ENCODE data around the gene RDH13.

The RDH13 gene

GRCh38 chr19:55018216-55018615 lies 44.7 kb downstream of the RDH13 start:
- no peak overlapping the region for H3K27ac ChIP-seq (replicated peaks; ENCODE audit: low read length)
- H3K79me1 ChIP-seq (ENCODE audit: low read depth, low read length) = no peaks in the 10 kb centered on the region
- no peak overlapping the region for H2AFZ ChIP-seq (ENCODE audit: low read length)
- H2BK5ac ChIP-seq (ENCODE audit: low read length) = no peak overlapping the region
- no peak overlapping the region for H3K18ac ChIP-seq (ENCODE audit: low read length)
- no peak overlapping the region for H3K4me2 ChIP-seq (ENCODE audit: insufficient read depth, low read length, poor library complexity, severe bottlenecking)
- peaks cover 0 to 11% of the 10 kb centered on the region in 2 donors for H3K4me1 ChIP-seq (ENCODE audit: control insufficient read depth in 2 of 2, insufficient read depth in 1 of 2, low read depth in 1 of 2, low read length in 2 of 2)
- H2BK12ac ChIP-seq (ENCODE audit: low read length) = no peak overlapping the region
- no peak overlapping the region for H3K14ac ChIP-seq (ENCODE audit: low read length)
- H3K36me3 ChIP-seq (replicated peaks in 1 of 2; ENCODE audit: control insufficient read depth in 2 of 2, insufficient read depth in 2 of 2, low read length in 2 of 2) = peaks cover 0 to 10% of the 10 kb centered on the region in 2 donors
- H3K9me3 ChIP-seq (replicated peaks in 1 of 2; ENCODE audit: control insufficient read depth in 2 of 2, insufficient read depth in 1 of 2, low read depth in 1 of 2, low read length in 2 of 2) = peaks cover 2% of the 10 kb centered on the region in 2 donors
- H4K91ac ChIP-seq (ENCODE audit: low read depth, low read length, poor library complexity) = no peak overlapping the region
- no peaks in the 10 kb centered on the region for H3K27me3 ChIP-seq (ENCODE audit: control insufficient read depth in 3 of 3, insufficient read depth in 3 of 3, low read depth in 1 of 3, low read length in 3 of 3)
- H2BK120ac ChIP-seq (ENCODE audit: low read depth, low read length) = no peak overlapping the region
- no peak overlapping the region for H4K8ac ChIP-seq (ENCODE audit: low read depth, low read length)
- peak overlapping the region; percentile 5 for H2AK5ac ChIP-seq (ENCODE audit: low read depth, low read length)
- WGBS, 2 donors (ENCODE audit: extremely low coverage in 2 of 2, insufficient read length in 2 of 2, insufficient replicate concordance in 1 of 2) = no CpG with 5 or more reads among the region's 15 CpGs
- peak overlapping the region in 1 of 2 donors; percentile 9 for H3K4me3 ChIP-seq (ENCODE audit: low read length in 2 of 2)
- H2BK15ac ChIP-seq (ENCODE audit: low read length) = no peak overlapping the region
- H3K4ac ChIP-seq (ENCODE audit: low read length) = no peak overlapping the region
- no peak overlapping the region for H3K9ac ChIP-seq (ENCODE audit: low read depth, low read length, poor library complexity)
- no peak overlapping the region for H3K23ac ChIP-seq (ENCODE audit: low read depth, low read length, poor library complexity)
- DNase-seq (ENCODE audit: low spot score) = no peak

GRCh38 chr19:55016017-55016416 lies 46.9 kb downstream of the RDH13 start:
- no peak overlapping the region for H2BK5ac ChIP-seq (ENCODE audit: low read length)
- H2BK120ac ChIP-seq (ENCODE audit: low read depth, low read length) = no peak overlapping the region
- H3K4me2 ChIP-seq (ENCODE audit: insufficient read depth, low read length, poor library complexity, severe bottlenecking) = no peak overlapping the region
- H3K4ac ChIP-seq (ENCODE audit: low read length) = no peak overlapping the region
- H3K23ac ChIP-seq (ENCODE audit: low read depth, low read length, poor library complexity) = no peak overlapping the region
- H2AK5ac ChIP-seq (ENCODE audit: low read depth, low read length) = no peak overlapping the region
- DNase-seq (ENCODE audit: low spot score) = no peak
- no peaks in the 10 kb centered on the region for H3K79me1 ChIP-seq (ENCODE audit: low read depth, low read length)
- no peaks in the 10 kb centered on the region for H3K27me3 ChIP-seq (ENCODE audit: control insufficient read depth in 3 of 3, insufficient read depth in 3 of 3, low read depth in 1 of 3, low read length in 3 of 3)
- peaks cover 0 to 10% of the 10 kb centered on the region in 2 donors for H3K36me3 ChIP-seq (replicated peaks in 1 of 2; ENCODE audit: control insufficient read depth in 2 of 2, insufficient read depth in 2 of 2, low read length in 2 of 2)
- H3K4me1 ChIP-seq (ENCODE audit: control insufficient read depth in 2 of 2, insufficient read depth in 1 of 2, low read depth in 1 of 2, low read length in 2 of 2) = peaks cover 0 to 13% of the 10 kb centered on the region in 2 donors
- WGBS, 2 donors (ENCODE audit: extremely low coverage in 2 of 2, insufficient read length in 2 of 2, insufficient replicate concordance in 1 of 2) = no CpG with 5 or more reads among the region's 3 CpGs
- H4K91ac ChIP-seq (ENCODE audit: low read depth, low read length, poor library complexity) = no peak overlapping the region
- H2AFZ ChIP-seq (ENCODE audit: low read length) = no peak overlapping the region
- no peak overlapping the region for H2BK12ac ChIP-seq (ENCODE audit: low read length)
- no peak overlapping the region for H4K8ac ChIP-seq (ENCODE audit: low read depth, low read length)
- H3K27ac ChIP-seq (replicated peaks; ENCODE audit: low read length) = peak overlapping the region; percentile 50
- no peak overlapping the region for H2BK15ac ChIP-seq (ENCODE audit: low read length)
- no peak overlapping the region for H3K14ac ChIP-seq (ENCODE audit: low read length)
- H3K9ac ChIP-seq (ENCODE audit: low read depth, low read length, poor library complexity) = no peak overlapping the region
- no peak overlapping the region for H3K18ac ChIP-seq (ENCODE audit: low read length)
- no peak overlapping the region for H3K4me3 ChIP-seq (ENCODE audit: low read length in 2 of 2)
- peaks cover 0 to 2% of the 10 kb centered on the region in 2 donors for H3K9me3 ChIP-seq (replicated peaks in 1 of 2; ENCODE audit: control insufficient read depth in 2 of 2, insufficient read depth in 1 of 2, low read depth in 1 of 2, low read length in 2 of 2)

- Histone ChIP-seq H2AFZ (ENCODE audit: low read length) (no peak overlapping the region), H3K4me2 (ENCODE audit: insufficient read depth, low read length, poor library complexity, severe bottlenecking) (no peak overlapping the region), H3K23ac (ENCODE audit: low read depth, low read length, poor library complexity) (no peak overlapping the region), H3K14ac (ENCODE audit: low read length) (no peak overlapping the region), H3K18ac (ENCODE audit: low read length) (peak overlapping the region; percentile 84), H3K4ac (ENCODE audit: low read length) (no peak overlapping the region), H4K91ac (ENCODE audit: low read depth, low read length, poor library complexity) (no peak overlapping the region), H2AK5ac (ENCODE audit: low read depth, low read length) (peak overlapping the region; percentile 89), H2BK5ac (ENCODE audit: low read length) (no peak overlapping the region), H3K27me3 (ENCODE audit: control insufficient read depth in 3 of 3, insufficient read depth in 3 of 3, low read depth in 1 of 3, low read length in 3 of 3) (no peaks in the 10 kb centered on the region), H3K79me1 (ENCODE audit: low read depth, low read length) (no peaks in the 10 kb centered on the region), H4K8ac (ENCODE audit: low read depth, low read length) (no peak overlapping the region), H3K36me3 (replicated peaks in 1 of 2; ENCODE audit: control insufficient read depth in 2 of 2, insufficient read depth in 2 of 2, low read length in 2 of 2) (peaks cover 0 to 8% of the 10 kb centered on the region in 2 donors), H3K9me3 (replicated peaks in 1 of 2; ENCODE audit: control insufficient read depth in 2 of 2, insufficient read depth in 1 of 2, low read depth in 1 of 2, low read length in 2 of 2) (peaks cover 0 to 2% of the 10 kb centered on the region in 2 donors), H3K27ac (replicated peaks; ENCODE audit: low read length) (peak overlapping the region; percentile 50), H3K9ac (ENCODE audit: low read depth, low read length, poor library complexity) (no peak overlapping the region), H2BK12ac (ENCODE audit: low read length) (no peak overlapping the region), H3K4me1 (ENCODE audit: control insufficient read depth in 2 of 2, insufficient read depth in 1 of 2, low read depth in 1 of 2, low read length in 2 of 2) (peaks cover 0 to 13% of the 10 kb centered on the region in 2 donors), H2BK15ac (ENCODE audit: low read length) (peak overlapping the region; percentile 37), H3K4me3 (ENCODE audit: low read length in 2 of 2) (no peak overlapping the region), H2BK120ac (ENCODE audit: low read depth, low read length) (no peak overlapping the region)
- no CpG with 5 or more reads among the region's 5 CpGs for WGBS, 2 donors (ENCODE audit: extremely low coverage in 2 of 2, insufficient read length in 2 of 2, insufficient replicate concordance in 1 of 2)
- no peak for DNase-seq (ENCODE audit: low spot score)
Observed at GRCh38 chr19:55015126-55015525, 47.8 kb downstream of the RDH13 start.

GRCh38 chr19:55014714-55015113 lies 48.2 kb downstream of the RDH13 start:
- Histone ChIP-seq H3K9me3 (replicated peaks in 1 of 2; ENCODE audit: control insufficient read depth in 2 of 2, insufficient read depth in 1 of 2, low read depth in 1 of 2, low read length in 2 of 2) (peaks cover 0 to 2% of the 10 kb centered on the region in 2 donors), H3K23ac (ENCODE audit: low read depth, low read length, poor library complexity) (peak overlapping the region; percentile 20), H2BK5ac (ENCODE audit: low read length) (no peak overlapping the region), H2BK120ac (ENCODE audit: low read depth, low read length) (no peak overlapping the region), H3K4ac (ENCODE audit: low read length) (no peak overlapping the region), H3K18ac (ENCODE audit: low read length) (peak overlapping the region; percentile 84), H3K36me3 (replicated peaks in 1 of 2; ENCODE audit: control insufficient read depth in 2 of 2, insufficient read depth in 2 of 2, low read length in 2 of 2) (peaks cover 0 to 5% of the 10 kb centered on the region in 2 donors), H2AK5ac (ENCODE audit: low read depth, low read length) (peak overlapping the region; percentile 89), H3K4me3 (ENCODE audit: low read length in 2 of 2) (no peak overlapping the region), H3K9ac (ENCODE audit: low read depth, low read length, poor library complexity) (no peak overlapping the region), H3K79me1 (ENCODE audit: low read depth, low read length) (no peaks in the 10 kb centered on the region), H3K4me2 (ENCODE audit: insufficient read depth, low read length, poor library complexity, severe bottlenecking) (no peak overlapping the region), H3K14ac (ENCODE audit: low read length) (peak overlapping the region; percentile 84), H2AFZ (ENCODE audit: low read length) (no peak overlapping the region), H4K91ac (ENCODE audit: low read depth, low read length, poor library complexity) (peak overlapping the region; percentile 69), H2BK12ac (ENCODE audit: low read length) (no peak overlapping the region), H3K4me1 (ENCODE audit: control insufficient read depth in 2 of 2, insufficient read depth in 1 of 2, low read depth in 1 of 2, low read length in 2 of 2) (peaks cover 0 to 13% of the 10 kb centered on the region in 2 donors), H4K8ac (ENCODE audit: low read depth, low read length) (no peak overlapping the region), H3K27me3 (ENCODE audit: control insufficient read depth in 3 of 3, insufficient read depth in 3 of 3, low read depth in 1 of 3, low read length in 3 of 3) (no peaks in the 10 kb centered on the region), H2BK15ac (ENCODE audit: low read length) (peak overlapping the region; percentile 37), H3K27ac (replicated peaks; ENCODE audit: low read length) (no peak overlapping the region)
- DNase-seq (ENCODE audit: low spot score) = no peak
- WGBS, 2 donors (ENCODE audit: extremely low coverage in 2 of 2, insufficient read length in 2 of 2, insufficient replicate concordance in 1 of 2) = no CpG with 5 or more reads among the region's 22 CpGs
